K562 (cell line): ENCODE data around the gene ACOX2. TPM values are rescaled to one million over a fixed set of nuclear protein-coding genes. Genes with fewer than 3 reads are reported as not detected.

Experiments
- MGA ChIP-seq: fragments of 450-650 bp; IDR thresholded peaks from 2 replicates; pipeline ENCODE4 v1.6.1; 2016; ENCODE audit warnings: mild to moderate bottlenecking, moderate library complexity
- PCBP2 ChIP-seq: fragments of 200-400 bp; formaldehyde crosslinking; IDR thresholded peaks from 2 replicates; pipeline ENCODE4 v1.6.1; 2018; ENCODE audit warnings: low read length, low read depth, mild to moderate bottlenecking, moderate library complexity; ENCODE audit not compliant: poor library complexity, severe bottlenecking
- TOE1 ChIP-seq, 2 experiments: fragments of 450-650 bp in 1 of 2; sonication (generic) in 1 of 2; formaldehyde crosslinking in 1 of 2; IDR thresholded peaks; 2 replicates each; pipeline versions ENCODE4 v1.7.1 to v1.8.0; 2016 to 2022; ENCODE audit warnings: borderline replicate concordance in 2 of 2, mild to moderate bottlenecking in 2 of 2, antibody characterized with exemption in 1 of 2, inconsistent platforms in 1 of 2, low read depth in 1 of 2, missing genetic modification reagents in 1 of 2, moderate library complexity in 1 of 2
- ZNF584 ChIP-seq: fragments of 200-800 bp; sonication (Bioruptor generic); IDR thresholded peaks from 2 replicates; pipeline ENCODE4 v1.6.1; 2016; ENCODE audit warnings: low read depth, mild to moderate bottlenecking, missing genetic modification characterization, missing compliant biosample characterization
- polyA plus RNA-seq, 8 experiments: library from polyadenylated mRNA; depleted of rRNA in 4 of 8; stranded (reverse) in 5 of 8; unstranded in 3 of 8; fragments of >200 nt; fragmentation: Nextera tagmentation in 2 of 8; fragmentation: Illumina TruSeq in 1 of 8; extraction: Ambion mirVana in 2 of 8; extraction: Trizol in 1 of 8; gene quantifications; 2 replicates each; pipeline versions ENCODE4 v1.2.1 to v1.2.3, GENCODE V29; 2011 to 2014; ENCODE audit warnings: inconsistent platforms in 1 of 8, missing spikeins in 1 of 8
- total RNA-seq, 7 experiments: library from RNA; depleted of rRNA in 6 of 7; stranded (reverse); fragments of >200 nt in 6 of 7; fragmentation: Illumina TruSeq in 2 of 7; extraction: Trizol in 2 of 7; gene quantifications; 2 replicates each; pipeline versions ENCODE4 v1.2.1 to v1.2.3, GENCODE V29; 2011 to 2021; ENCODE audit warnings: low replicate concordance in 1 of 7

The ACOX2 gene
- total and polyA plus RNA-seq, 9 of the 15 experiments (the other 6 are each of a cell fraction or from before 2014, with no cell fraction given) = 0.15 TPM; not detected in 8

GRCh38 chr3:58520403-58521335 is 16.3 kb downstream of the ACOX2 start (continued):
- TF ChIP-seq MGA = peak; percentile 83
- no peak for TF ChIP-seq PCBP2
- peak; percentile 85 for TF ChIP-seq TOE1 (IDR thresholded peaks at IDR 0.05; ENCODE audit: borderline replicate concordance)
- TF ChIP-seq TOE1 (CRISPR knock-in tag; IDR thresholded peaks at IDR 0.05; ENCODE audit: borderline replicate concordance, low read depth) = no peak
- TF ChIP-seq ZNF584 (CRISPR knock-in tag) = 0 out of 2 replicates have a peak, but pooled peaks have one; percentile 28
